SK-N-SH treated with all-trans-retinoic acid at 6 μM for 48 hours (cell line): ENCODE data around the gene AKAP13.

Experiments
- ATAC-seq: fragments of 200-7000 bp; cut with Tn5 transposase; 3 replicates; pipeline ENCODE4 v1.9.1; 2020; ENCODE audit warnings: mild to moderate bottlenecking, moderate library complexity
- ARNTL ChIP-seq: fragments of 450-650 bp; formaldehyde crosslinking; IDR thresholded peaks from 2 replicates; pipeline ENCODE4 v1.5.0; 2020; ENCODE audit warnings: low read depth, mild to moderate bottlenecking, moderate library complexity, borderline replicate concordance
- BACH2 ChIP-seq: fragments of 250-450 bp; sonication (Bioruptor Pico); IDR thresholded peaks from 2 replicates; pipeline ENCODE4 v1.9.0; 2021; ENCODE audit warnings: mild to moderate bottlenecking, borderline replicate concordance
- CREB5 ChIP-seq: fragments of 250-450 bp; sonication (Bioruptor Pico); IDR thresholded peaks from 2 replicates; pipeline ENCODE4 v1.5.1; 2020; ENCODE audit warnings: low read depth, mild to moderate bottlenecking, moderate library complexity
- CSDC2 ChIP-seq: fragments of 250-450 bp; sonication (Bioruptor Pico); IDR thresholded peaks from 2 replicates; pipeline ENCODE4 v1.5.0; 2020; ENCODE audit warnings: mild to moderate bottlenecking, moderate library complexity
- CSRNP3 ChIP-seq: fragments of 250-450 bp; sonication (Bioruptor Pico); IDR thresholded peaks from 2 replicates; pipeline ENCODE4 v1.5.1; 2021; ENCODE audit warnings: mild to moderate bottlenecking, moderate library complexity
- ESRRG ChIP-seq: fragments of 250-450 bp; sonication (Bioruptor Pico); IDR thresholded peaks from 2 replicates; pipeline ENCODE4 v1.6.1; 2021; ENCODE audit warnings: mild to moderate bottlenecking
- GLIS3 ChIP-seq: fragments of 250-450 bp; sonication (Bioruptor Pico); IDR thresholded peaks from 2 replicates; pipeline ENCODE4 v1.5.0; 2020; ENCODE audit warnings: mild to moderate bottlenecking, moderate library complexity
- ISL1 ChIP-seq: fragments of 250-450 bp; sonication (Bioruptor Pico); IDR thresholded peaks from 2 replicates; pipeline ENCODE4 v2.1.2; 2022; ENCODE audit warnings: mild to moderate bottlenecking, moderate library complexity
- OSR1 ChIP-seq: fragments of 250-450 bp; sonication (Bioruptor Pico); IDR thresholded peaks from 2 replicates; pipeline ENCODE4 v1.8.0; 2022; ENCODE audit warnings: moderate library complexity, mild to moderate bottlenecking, inconsistent platforms
- PATZ1 ChIP-seq: fragments of 250-450 bp; sonication (Bioruptor Pico); IDR thresholded peaks from 2 replicates; pipeline ENCODE4 v1.8.0; 2020; ENCODE audit warnings: mild to moderate bottlenecking, moderate library complexity, borderline replicate concordance
- PPARA ChIP-seq: fragments of 250-450 bp; sonication (Bioruptor Pico); IDR thresholded peaks from 2 replicates; pipeline ENCODE4 v1.5.0; 2020; ENCODE audit warnings: mild to moderate bottlenecking, borderline replicate concordance
- RARB ChIP-seq: fragments of 250-450 bp; sonication (Bioruptor Pico); IDR thresholded peaks from 2 replicates; pipeline ENCODE4 v1.8.0; 2021; ENCODE audit warnings: mild to moderate bottlenecking, moderate library complexity
- SNAI2 ChIP-seq: fragments of 250-450 bp; sonication (Bioruptor Pico); IDR thresholded peaks from 2 replicates; pipeline ENCODE4 v1.5.0; 2020; ENCODE audit warnings: mild to moderate bottlenecking, moderate library complexity
- TCF4 ChIP-seq: fragments of 250-450 bp; sonication (Bioruptor Pico); IDR thresholded peaks from 2 replicates; pipeline ENCODE4 v1.8.0; 2021; ENCODE audit warnings: mild to moderate bottlenecking, moderate library complexity, borderline replicate concordance
- TOX ChIP-seq: fragments of 250-450 bp; sonication (Bioruptor Pico); IDR thresholded peaks from 2 replicates; pipeline ENCODE4 v1.8.0; 2021; ENCODE audit warnings: mild to moderate bottlenecking, moderate library complexity, borderline replicate concordance
- TSHZ2 ChIP-seq: fragments of 250-450 bp; sonication (Bioruptor Pico); IDR thresholded peaks from 2 replicates; pipeline ENCODE4 v1.5.0; 2020; ENCODE audit warnings: mild to moderate bottlenecking, moderate library complexity
- ZC3H10 ChIP-seq: fragments of 250-450 bp; sonication (Bioruptor Pico); IDR thresholded peaks from 2 replicates; pipeline ENCODE4 v1.5.1; 2021; ENCODE audit warnings: mild to moderate bottlenecking, moderate library complexity
- ZFP3 ChIP-seq: fragments of 250-450 bp; sonication (Bioruptor Pico); IDR thresholded peaks from 2 replicates; pipeline ENCODE4 v1.5.0; 2020; ENCODE audit warnings: mild to moderate bottlenecking, moderate library complexity
- ZFP30 ChIP-seq: fragments of 450-650 bp; formaldehyde crosslinking; IDR thresholded peaks from 2 replicates; pipeline ENCODE4 v1.5.0; 2022; ENCODE audit warnings: mild to moderate bottlenecking, moderate library complexity
- ZNF565 ChIP-seq: fragments of 450-650 bp; formaldehyde crosslinking; conservative IDR thresholded peaks from 2 replicates; pipeline ENCODE4 v1.5.0; 2020; ENCODE audit warnings: low read depth, mild to moderate bottlenecking, moderate library complexity
- ZNF70 ChIP-seq: fragments of 450-650 bp; formaldehyde crosslinking; IDR thresholded peaks from 2 replicates; pipeline ENCODE4 v1.5.0; 2020; ENCODE audit warnings: mild to moderate bottlenecking, moderate library complexity
- ZNF8 ChIP-seq: fragments of 450-650 bp; formaldehyde crosslinking; IDR thresholded peaks from 2 replicates; pipeline ENCODE4 v1.5.0; 2020; ENCODE audit warnings: mild to moderate bottlenecking, moderate library complexity

The AKAP13 gene

GRCh38 chr15:85541744-85542143 is 161.3 kb downstream of the AKAP13 start:
- no peak for TF ChIP-seq CREB5 (CRISPR knock-in tag)
- TF ChIP-seq TSHZ2 (CRISPR knock-in tag), result no peak
- no peak for TF ChIP-seq ZNF70 (CRISPR knock-in tag)
- TF ChIP-seq, all 23 proteins: peak for 0
- ATAC-seq, result no peak

- TF ChIP-seq ZNF565 (CRISPR knock-in tag) (no peak), RARB (no peak), ARNTL (CRISPR knock-in tag) (no peak), ZFP3 (CRISPR knock-in tag) (no peak), TSHZ2 (CRISPR knock-in tag) (no peak), TCF4 (CRISPR knock-in tag) (no peak), CREB5 (CRISPR knock-in tag) (no peak), ESRRG (CRISPR knock-in tag) (no peak)
- ATAC-seq, result no peak
Observed at GRCh38 chr15:85542488-85542887, 162.1 kb downstream of the AKAP13 start.

- ATAC-seq, result no peak
- TF ChIP-seq CSDC2 (CRISPR knock-in tag) (no peak), BACH2 (CRISPR knock-in tag) (no peak), ZC3H10 (CRISPR knock-in tag) (no peak), RARB (no peak), ZFP3 (CRISPR knock-in tag) (no peak), TSHZ2 (CRISPR knock-in tag) (no peak), CREB5 (CRISPR knock-in tag) (no peak), OSR1 (no peak), ZNF70 (CRISPR knock-in tag) (no peak), SNAI2 (CRISPR knock-in tag) (no peak), ZNF8 (no peak), PATZ1 (CRISPR knock-in tag) (no peak), ISL1 (CRISPR knock-in tag) (no peak), CSRNP3 (CRISPR knock-in tag) (no peak), ZNF565 (CRISPR knock-in tag) (no peak), TCF4 (CRISPR knock-in tag) (no peak), ZFP30 (CRISPR knock-in tag) (no peak), PPARA (CRISPR knock-in tag) (no peak), TOX (CRISPR knock-in tag) (no peak), GLIS3 (CRISPR knock-in tag) (no peak)
- TF ChIP-seq, all 23 proteins: peak for 0
Observed at GRCh38 chr15:85542895-85543331, 162.5 kb downstream of the AKAP13 start.
